Panc1 (cell line): ENCODE results near the gene AGBL1.

Experiments
- POLR2AphosphoS5 ChIP-seq: IDR thresholded peaks from 2 replicates; pipeline ENCODE4 v1.6.1; 2012; ENCODE audit warnings: mild to moderate bottlenecking, low read depth, low read length, moderate library complexity
- TF ChIP-seq, protein P1 (sequence below): fragments of 450-650 bp; IDR thresholded peaks from 2 replicates; pipeline ENCODE4 v1.5.1; 2017; ENCODE audit warnings: mild to moderate bottlenecking

GRCh38 chr15:86735247-86736040 lies 655.8 kb downstream of the AGBL1 start:
- TF ChIP-seq, protein P1, sequence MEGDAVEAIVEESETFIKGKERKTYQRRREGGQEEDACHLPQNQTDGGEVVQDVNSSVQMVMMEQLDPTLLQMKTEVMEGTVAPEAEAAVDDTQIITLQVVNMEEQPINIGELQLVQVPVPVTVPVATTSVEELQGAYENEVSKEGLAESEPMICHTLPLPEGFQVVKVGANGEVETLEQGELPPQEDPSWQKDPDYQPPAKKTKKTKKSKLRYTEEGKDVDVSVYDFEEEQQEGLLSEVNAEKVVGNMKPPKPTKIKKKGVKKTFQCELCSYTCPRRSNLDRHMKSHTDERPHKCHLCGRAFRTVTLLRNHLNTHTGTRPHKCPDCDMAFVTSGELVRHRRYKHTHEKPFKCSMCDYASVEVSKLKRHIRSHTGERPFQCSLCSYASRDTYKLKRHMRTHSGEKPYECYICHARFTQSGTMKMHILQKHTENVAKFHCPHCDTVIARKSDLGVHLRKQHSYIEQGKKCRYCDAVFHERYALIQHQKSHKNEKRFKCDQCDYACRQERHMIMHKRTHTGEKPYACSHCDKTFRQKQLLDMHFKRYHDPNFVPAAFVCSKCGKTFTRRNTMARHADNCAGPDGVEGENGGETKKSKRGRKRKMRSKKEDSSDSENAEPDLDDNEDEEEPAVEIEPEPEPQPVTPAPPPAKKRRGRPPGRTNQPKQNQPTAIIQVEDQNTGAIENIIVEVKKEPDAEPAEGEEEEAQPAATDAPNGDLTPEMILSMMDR = no peak
- no peak for TF ChIP-seq POLR2AphosphoS5
